Endothelial cell (in vitro differentiated cells): ENCODE results near the gene DCAF6. TPM values are rescaled to one million over a fixed set of nuclear protein-coding genes. Genes with fewer than 3 reads are reported as not detected.

ENCODE experiments used
- DNase-seq: peaks from one replicate; pipeline ENCODE4 v3.0.0; 2021; ENCODE audit warnings: low spot score
- H3K27ac Mint-ChIP-seq: one replicate; pipeline ENCODE4 v1.8.0; 2021; ENCODE audit warnings: mixed read lengths, inconsistent platforms; ENCODE audit not compliant: unreplicated experiment
- H3K27me3 Mint-ChIP-seq: one replicate; pipeline ENCODE4 v1.8.0; 2021; ENCODE audit warnings: mild to moderate bottlenecking, moderate library complexity, mixed read lengths, inconsistent platforms; ENCODE audit not compliant: unreplicated experiment
- H3K36me3 Mint-ChIP-seq: one replicate; pipeline ENCODE4 v1.8.0; 2021; ENCODE audit warnings: mild to moderate bottlenecking, low read depth, mixed read lengths, inconsistent platforms; ENCODE audit not compliant: unreplicated experiment
- H3K4me1 Mint-ChIP-seq: one replicate; pipeline ENCODE4 v1.8.0; 2021; ENCODE audit warnings: mild to moderate bottlenecking, mixed read lengths, inconsistent platforms; ENCODE audit not compliant: unreplicated experiment
- H3K4me3 Mint-ChIP-seq: one replicate; pipeline ENCODE4 v1.8.0; 2021; ENCODE audit warnings: mild to moderate bottlenecking, mixed read lengths, inconsistent platforms; ENCODE audit not compliant: unreplicated experiment
- H3K9me3 Mint-ChIP-seq: one replicate; pipeline ENCODE4 v1.8.0; 2021; ENCODE audit warnings: mixed read lengths, inconsistent platforms; ENCODE audit not compliant: unreplicated experiment
- CTCF ChIP-seq: fragments of 200-600 bp; sonication (generic); IDR thresholded peaks from one replicate; pipeline ENCODE4 v1.5.0; 2021; ENCODE audit warnings: antibody characterized with exemption; ENCODE audit not compliant: unreplicated experiment
- total RNA-seq: library from RNA; stranded (reverse); fragmentation: NEBNext Ultra II Directional; extraction: Animal tissue kit (Norgen Biotek cat#: 25700); gene quantifications from one replicate; pipeline ENCODE4 v1.2.1, GENCODE V29; 2021; ENCODE audit not compliant: unreplicated experiment

DCAF6 gene
- total RNA-seq, 1 donor from 2014 or later: 21.0 TPM

- Mint-ChIP-seq H3K27ac (no peak overlapping the region), H3K4me3 (no peak overlapping the region), H3K27me3 (peaks cover 2% of the 10 kb centered on the region), H3K9me3 (no peaks in the 10 kb centered on the region), H3K36me3 (peaks cover 29% of the 10 kb centered on the region), H3K4me1 (no peaks in the 10 kb centered on the region)
- DNase-seq: no peak
- TF ChIP-seq CTCF: no peak
Measured at GRCh38 chr1:168079761-168080160, 143.3 kb downstream of the DCAF6 start.

DNA sequence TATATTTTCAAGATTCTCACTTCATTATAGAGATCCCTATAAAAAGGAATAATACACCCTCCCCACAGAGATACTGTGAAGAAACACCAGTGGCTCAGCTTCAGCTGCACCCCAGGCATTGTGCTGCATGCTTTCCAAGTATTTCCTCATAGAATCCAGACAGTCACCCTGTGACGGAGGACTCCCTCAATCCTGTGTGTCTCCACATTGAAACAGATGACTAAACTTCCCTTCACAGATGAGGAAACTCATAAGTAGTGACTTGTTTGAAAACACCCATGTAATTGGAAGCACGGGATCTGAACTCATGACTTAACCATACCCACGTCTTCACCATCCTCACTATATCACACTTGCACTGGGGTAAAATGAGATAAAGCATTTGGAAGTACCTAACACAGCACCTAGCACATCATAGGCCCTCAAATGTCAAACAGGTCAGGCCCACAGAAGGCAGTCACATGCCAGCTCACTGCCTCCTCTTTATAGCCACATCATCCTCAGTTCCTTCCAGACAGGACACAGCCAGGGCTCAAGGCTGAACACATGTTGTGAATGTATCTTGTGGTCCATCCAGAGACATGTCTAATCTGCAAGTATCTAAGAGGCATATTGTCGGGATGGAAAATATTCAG, 145.0 kb downstream of the DCAF6 start:
- TF ChIP-seq CTCF: no peak
- no peak for DNase-seq
- no peaks in the 10 kb centered on the region for H3K9me3 Mint-ChIP-seq
- H3K27me3 Mint-ChIP-seq: peaks cover 2% of the 10 kb centered on the region
- no peaks in the 10 kb centered on the region for H3K4me1 Mint-ChIP-seq
- peak overlapping the region; percentile 23 for H3K4me3 Mint-ChIP-seq
- H3K27ac Mint-ChIP-seq: peak overlapping the region; percentile 31
- H3K36me3 Mint-ChIP-seq: peaks cover 21% of the 10 kb centered on the region

DNA sequence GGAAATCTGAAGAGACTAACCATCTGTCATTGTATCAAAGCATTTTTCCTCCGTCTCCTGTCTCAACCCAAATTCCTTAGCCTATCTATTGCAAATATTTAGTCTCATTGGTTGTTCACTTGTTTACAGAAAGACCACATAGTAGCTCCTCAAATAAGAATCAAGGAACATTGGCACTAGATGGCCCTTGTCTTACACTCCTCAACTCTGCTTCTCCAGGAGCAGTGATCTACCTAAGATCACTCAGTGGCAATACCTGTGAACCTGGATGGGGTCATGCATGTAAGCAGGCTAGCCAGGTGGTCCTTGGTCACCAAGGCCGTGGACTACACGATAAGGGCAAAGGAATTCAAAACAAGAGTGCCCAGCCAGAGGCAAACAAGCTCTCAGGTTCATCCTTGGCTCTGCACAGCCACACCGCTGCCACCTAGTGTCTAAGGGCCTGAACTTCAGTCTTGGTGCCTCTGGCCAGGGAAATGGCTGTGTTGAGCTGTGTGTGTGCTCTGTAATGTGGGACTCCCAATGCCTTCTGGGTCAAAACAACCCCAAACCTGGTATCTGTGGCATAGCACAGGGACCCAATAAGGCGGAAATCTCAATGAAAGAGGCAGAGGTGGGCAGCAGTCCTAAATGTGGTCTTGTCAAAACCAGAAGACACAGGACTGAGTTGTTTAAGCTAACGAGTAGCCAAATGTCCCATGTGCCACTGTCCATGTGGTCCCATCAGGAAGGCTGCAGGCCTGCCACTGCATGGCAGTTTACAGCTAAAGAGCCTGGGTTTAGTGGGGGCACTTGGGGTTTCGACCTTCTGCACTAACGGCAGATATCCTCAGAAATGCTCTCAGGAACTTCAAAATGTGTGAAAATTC, 145.8 kb downstream of the DCAF6 start:
- H3K36me3 Mint-ChIP-seq: peaks cover 22% of the 10 kb centered on the region
- DNase-seq: peak; percentile 84
- H3K27me3 Mint-ChIP-seq: peaks cover 2% of the 10 kb centered on the region
- peak overlapping the region; percentile 23 for H3K4me3 Mint-ChIP-seq
- no peak overlapping the region for H3K27ac Mint-ChIP-seq
- peak; percentile 80 for TF ChIP-seq CTCF
- H3K4me1 Mint-ChIP-seq: no peaks in the 10 kb centered on the region
- H3K9me3 Mint-ChIP-seq: no peaks in the 10 kb centered on the region

DNA sequence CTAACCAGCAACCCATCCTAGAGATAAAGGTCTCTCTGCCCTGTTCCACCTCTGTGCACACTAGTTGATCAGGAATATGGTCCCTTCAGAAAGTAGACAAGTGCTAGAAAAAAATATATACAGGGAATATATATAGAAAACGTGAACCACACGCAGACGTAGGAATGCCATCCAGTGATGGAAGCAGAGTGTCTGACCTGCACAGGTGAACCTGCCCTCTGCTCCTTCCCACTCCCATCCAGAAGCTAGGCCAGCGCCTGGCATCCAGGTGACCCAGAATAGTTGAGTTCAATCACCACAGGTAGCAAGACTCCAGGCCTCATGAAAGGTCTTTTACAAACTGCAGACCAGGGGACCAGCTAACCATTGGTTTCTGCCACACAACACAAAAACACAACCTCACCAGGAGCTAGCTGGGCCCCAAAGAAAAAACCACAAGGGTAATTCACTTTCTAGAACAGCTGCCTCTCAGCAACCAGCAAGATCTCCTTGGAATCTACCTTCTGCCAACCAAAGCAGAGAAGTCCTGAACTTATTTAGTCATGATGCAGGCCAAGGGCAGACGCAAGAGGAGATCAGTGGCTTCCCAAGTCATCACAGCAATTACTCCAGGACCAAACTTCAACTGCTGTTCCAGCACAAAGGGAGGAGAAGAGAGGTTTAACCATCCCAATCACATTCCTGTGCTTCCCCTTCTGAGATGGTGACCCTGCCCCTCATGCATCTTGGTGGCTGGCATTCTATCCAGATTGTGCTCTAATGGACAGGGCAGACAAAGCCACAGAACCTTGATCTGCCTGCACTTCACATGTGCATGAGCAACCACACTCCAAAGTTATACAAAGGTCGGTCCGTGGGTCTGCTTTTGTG, 147.2 kb downstream of the DCAF6 start:
- H3K4me3 Mint-ChIP-seq: no peak overlapping the region
- no peaks in the 10 kb centered on the region for H3K4me1 Mint-ChIP-seq
- H3K9me3 Mint-ChIP-seq: no peaks in the 10 kb centered on the region
- peaks cover 24% of the 10 kb centered on the region for H3K36me3 Mint-ChIP-seq
- peaks cover 3% of the 10 kb centered on the region for H3K27me3 Mint-ChIP-seq
- TF ChIP-seq CTCF: no peak
- H3K27ac Mint-ChIP-seq: no peak overlapping the region
- DNase-seq: no peak
